Breast epithelium (tissue), 3 donors: ENCODE results near the gene SMYD4.

Source experiments
- CTCF ChIP-seq, 3 donors: fragments of 450-650 bp; IDR thresholded peaks; one replicate each; pipeline ENCODE4 v1.5.1; 2016 to 2017; ENCODE audit warnings: antibody characterized with exemption in 3 of 3, mild to moderate bottlenecking in 3 of 3, moderate library complexity in 3 of 3
- POLR2A ChIP-seq: fragments of 450-650 bp; IDR thresholded peaks from one replicate; pipeline ENCODE4 v1.6.1; 2016; ENCODE audit warnings: antibody characterized with exemption, mild to moderate bottlenecking, moderate library complexity
- POLR2AphosphoS5 ChIP-seq, 3 donors: sonication (generic); formaldehyde crosslinking; IDR thresholded peaks; one replicate each; pipeline ENCODE4 v1.6.1; 2017; ENCODE audit warnings: antibody characterized with exemption in 3 of 3

- no peak for TF ChIP-seq CTCF (IDR thresholded peaks at IDR 0.05)
- no peak for TF ChIP-seq POLR2A
- no peak for TF ChIP-seq POLR2AphosphoS5 (IDR thresholded peaks at IDR 0.05)
Observed at GRCh38 chr17:1800240-1800639, 29.5 kb downstream of the SMYD4 start.
